ENCODE data around the gene CD59.
"Not testable (repeated sequence)": the region's sequence is repeated elsewhere in the genome, so short reads cannot be mapped to it uniquely, and the experiment has no call there.

Gene CD59

DNA sequence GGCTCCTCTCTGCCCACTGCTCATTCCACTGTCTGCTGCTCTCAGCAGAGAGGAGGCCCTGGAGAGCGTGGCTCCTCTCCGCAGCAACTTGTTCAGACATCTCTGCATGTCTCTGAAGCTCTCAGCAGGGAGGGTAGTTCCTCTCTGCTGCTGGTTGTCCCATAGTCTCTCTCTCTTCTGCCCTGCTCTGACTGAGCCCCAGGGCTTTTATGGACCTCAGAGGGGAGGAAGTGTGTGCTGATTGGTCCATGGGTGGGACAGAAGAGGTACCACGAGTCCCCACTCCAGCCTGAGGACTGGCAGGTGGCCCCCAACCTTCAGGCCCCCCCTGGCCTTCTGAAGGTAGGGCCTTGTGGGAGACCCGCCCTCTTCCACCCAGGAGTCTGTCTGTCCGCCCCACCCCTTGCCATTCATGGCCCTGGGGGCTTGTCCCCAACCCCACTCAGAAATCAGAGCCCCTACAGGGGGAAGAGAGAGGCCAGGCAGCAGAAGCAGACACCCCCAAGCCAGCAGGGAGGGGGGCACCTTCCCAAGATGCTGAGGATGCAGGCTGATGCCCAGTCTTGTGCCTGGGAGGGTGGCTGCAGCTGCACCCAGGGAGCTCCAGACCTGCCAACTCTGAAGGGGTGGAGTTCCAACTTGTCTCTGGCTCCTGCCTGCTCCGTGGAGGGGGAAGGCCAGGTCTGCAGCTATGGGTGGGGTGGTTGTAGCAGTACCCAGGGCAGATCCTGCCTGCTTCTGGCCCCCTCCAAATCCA lies 70.7 kb downstream of the CD59 start:
- DNase-seq: no peak

DNA sequence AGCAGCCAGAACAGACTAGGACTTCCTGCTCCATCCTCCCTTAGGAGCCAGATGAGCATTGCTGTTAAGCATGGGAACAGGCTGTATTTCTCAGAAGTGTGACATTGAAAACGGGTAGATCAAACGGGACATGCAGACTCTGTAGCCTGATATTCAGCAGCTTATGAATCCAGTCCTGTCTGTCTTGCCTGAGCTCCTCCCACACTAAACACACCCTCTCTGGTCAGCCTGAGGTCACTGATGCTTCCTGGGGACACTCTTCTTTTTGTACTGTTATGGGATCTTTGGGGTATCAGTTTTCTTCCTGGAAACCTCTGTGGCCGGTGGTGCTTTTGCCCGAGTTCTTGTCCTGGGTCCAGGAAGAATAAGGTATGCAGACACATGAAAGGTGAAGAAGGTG lies 71.4 kb downstream of the CD59 start:
- no peak for DNase-seq

GRCh38 chr11:33664166-33664565 lies 72.1 kb downstream of the CD59 start:
- no peak for DNase-seq

GRCh38 chr11:33663121-33663520 lies 73.1 kb downstream of the CD59 start:
- no peak for DNase-seq

- DNase-seq: not testable (repeated sequence)
These were observed 74.7 kb downstream of the CD59 start for GRCh38 chr11:33661526-33661925.

DNA sequence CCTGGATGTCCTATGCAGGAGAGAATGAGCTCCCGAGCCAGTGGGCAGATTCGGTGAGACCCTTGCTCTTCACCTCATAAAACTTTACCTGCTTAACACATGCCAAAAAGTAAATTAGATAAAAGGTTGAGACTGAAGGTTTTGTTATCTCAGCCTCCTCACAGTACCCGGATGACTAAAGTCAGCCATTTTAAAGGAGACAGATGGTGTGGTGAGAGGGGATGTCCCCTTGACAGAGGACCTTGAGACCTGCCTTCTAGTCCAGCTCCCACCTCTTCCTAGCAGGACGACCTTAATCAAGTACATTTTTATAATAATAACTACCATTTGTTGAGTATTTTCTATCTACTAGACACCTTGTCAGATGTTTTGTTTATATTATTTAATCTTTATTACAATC lies 75.3 kb downstream of the CD59 start:
- no peak for DNase-seq

- no peak for DNase-seq
These were observed 76.7 kb downstream of the CD59 start for GRCh38 chr11:33659370-33660139.

- DNase-seq: no peak
These were observed 77.9 kb downstream of the CD59 start for GRCh38 chr11:33658195-33658900.

- DNase-seq: no peak
These were observed 78.5 kb downstream of the CD59 start for GRCh38 chr11:33657757-33658156.

DNA sequence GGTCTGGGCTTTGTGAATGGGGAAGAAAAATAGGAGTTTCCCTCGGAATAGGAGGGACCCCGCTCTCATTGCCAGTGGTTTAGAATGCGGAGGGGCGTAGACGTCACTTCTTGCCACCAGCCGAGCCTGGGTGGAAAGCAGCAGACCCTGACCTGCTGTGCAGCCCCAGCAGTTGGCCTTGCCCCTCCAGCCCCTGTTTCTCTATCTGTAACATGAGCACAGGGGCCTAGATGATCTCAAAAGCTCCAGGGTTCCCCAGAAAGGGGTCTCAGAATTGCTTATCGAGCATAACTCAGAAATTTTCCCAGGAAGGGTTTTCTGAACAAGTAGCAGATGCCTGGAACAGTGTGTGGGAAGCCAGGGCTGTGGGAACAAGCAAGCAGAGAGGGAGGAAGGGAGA lies 79.5 kb downstream of the CD59 start:
- DNase-seq: no peak

DNA sequence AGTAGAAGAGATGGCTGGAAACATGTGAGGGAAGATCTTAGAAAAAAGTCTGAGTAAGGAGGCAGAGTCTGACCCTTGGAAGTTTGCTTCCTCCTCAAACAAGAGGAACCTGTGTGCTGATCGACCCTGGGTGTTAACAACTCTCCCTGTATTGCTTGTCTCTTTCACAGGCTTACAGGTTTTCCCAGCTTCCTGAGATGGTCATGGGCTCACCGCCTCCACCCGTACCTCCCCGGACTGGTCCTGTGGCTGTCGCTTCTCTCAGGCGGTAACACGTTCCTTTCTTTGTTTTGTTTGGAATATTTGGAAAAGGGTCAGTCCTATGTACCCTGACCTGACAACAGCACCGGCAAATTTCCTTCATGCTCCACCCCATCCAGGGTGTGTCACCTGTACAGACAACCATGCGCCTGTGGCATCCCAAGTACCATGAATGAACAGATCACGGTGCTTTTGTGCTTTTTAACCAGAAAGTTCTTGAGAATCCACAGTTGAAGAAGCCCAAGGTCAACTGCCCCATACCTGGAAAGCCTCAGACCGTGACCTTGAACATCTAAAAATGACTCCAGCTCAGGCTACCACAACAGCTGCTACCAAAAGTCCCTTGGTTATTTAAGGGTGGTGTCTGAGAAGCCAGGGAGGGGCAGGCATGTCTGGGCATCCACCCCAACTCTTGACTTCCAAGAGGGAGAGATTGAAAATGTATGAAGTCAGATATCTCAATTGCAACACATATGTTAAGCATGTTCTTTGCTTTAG lies 80.2 kb downstream of the CD59 start:
- DNase-seq: no peak

DNA sequence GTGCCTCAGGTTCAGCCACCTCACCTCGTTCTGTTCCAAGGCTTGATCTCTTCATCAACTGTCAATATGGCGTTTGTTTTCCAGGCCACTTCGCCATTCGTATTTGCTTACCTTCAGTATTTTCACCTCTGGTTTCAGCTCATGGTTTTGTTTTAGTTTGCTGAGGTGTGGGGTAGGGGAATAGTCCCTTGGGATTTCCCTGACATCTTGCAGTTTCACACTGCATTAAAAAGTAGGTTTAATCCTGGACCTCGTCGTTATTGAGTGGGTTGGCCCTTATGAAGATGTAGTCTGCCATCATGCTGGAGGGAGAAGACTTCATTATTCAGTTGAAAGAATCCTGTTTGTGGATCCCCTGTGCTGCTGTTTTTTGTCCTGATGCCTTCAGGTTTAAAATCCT lies 81.6 kb downstream of the CD59 start:
- DNase-seq: no peak

All from fibroblast of skin of abdomen (primary cell).